ENCODE data around the gene PPARGC1A. TPM values are rescaled to one million over a fixed set of nuclear protein-coding genes. Genes with fewer than 3 reads are reported as not detected.

Gene PPARGC1A
- total and polyA plus RNA-seq, 2 of the 13 experiments (the other 11 are each of a cell fraction or from before 2014, with no cell fraction given), result 20.7 to 37.3 TPM

DNA sequence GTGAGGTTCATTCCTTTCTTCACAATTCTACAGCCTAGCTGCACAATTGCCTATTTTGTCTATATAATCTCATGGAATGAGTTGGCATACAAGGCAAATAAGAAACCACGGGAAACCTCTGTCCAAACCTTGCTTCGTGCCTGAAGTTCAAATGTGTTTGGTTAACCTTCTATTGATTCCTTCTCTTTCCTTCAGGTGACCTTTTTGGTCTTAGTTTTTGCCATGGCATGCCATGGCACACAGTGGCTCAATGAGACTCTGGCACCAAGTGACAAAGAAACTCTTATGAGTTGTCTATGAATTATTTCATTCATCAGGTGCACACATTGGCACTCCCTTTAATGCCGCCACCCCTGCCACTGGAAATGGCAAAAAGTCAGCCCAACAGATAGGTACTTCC, 101.8 kb downstream of the PPARGC1A start (continued):
- TF ChIP-seq, protein P1, sequence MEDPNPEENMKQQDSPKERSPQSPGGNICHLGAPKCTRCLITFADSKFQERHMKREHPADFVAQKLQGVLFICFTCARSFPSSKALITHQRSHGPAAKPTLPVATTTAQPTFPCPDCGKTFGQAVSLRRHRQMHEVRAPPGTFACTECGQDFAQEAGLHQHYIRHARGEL (CRISPR knock-in tag; IDR thresholded peaks at IDR 0.05), result no peak
- TF ChIP-seq, protein P2, sequence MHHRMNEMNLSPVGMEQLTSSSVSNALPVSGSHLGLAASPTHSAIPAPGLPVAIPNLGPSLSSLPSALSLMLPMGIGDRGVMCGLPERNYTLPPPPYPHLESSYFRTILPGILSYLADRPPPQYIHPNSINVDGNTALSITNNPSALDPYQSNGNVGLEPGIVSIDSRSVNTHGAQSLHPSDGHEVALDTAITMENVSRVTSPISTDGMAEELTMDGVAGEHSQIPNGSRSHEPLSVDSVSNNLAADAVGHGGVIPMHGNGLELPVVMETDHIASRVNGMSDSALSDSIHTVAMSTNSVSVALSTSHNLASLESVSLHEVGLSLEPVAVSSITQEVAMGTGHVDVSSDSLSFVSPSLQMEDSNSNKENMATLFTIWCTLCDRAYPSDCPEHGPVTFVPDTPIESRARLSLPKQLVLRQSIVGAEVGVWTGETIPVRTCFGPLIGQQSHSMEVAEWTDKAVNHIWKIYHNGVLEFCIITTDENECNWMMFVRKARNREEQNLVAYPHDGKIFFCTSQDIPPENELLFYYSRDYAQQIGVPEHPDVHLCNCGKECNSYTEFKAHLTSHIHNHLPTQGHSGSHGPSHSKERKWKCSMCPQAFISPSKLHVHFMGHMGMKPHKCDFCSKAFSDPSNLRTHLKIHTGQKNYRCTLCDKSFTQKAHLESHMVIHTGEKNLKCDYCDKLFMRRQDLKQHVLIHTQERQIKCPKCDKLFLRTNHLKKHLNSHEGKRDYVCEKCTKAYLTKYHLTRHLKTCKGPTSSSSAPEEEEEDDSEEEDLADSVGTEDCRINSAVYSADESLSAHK (CRISPR knock-in tag; IDR thresholded peaks at IDR 0.05; ENCODE audit: borderline replicate concordance), result no peak
- TF ChIP-seq, protein P3, sequence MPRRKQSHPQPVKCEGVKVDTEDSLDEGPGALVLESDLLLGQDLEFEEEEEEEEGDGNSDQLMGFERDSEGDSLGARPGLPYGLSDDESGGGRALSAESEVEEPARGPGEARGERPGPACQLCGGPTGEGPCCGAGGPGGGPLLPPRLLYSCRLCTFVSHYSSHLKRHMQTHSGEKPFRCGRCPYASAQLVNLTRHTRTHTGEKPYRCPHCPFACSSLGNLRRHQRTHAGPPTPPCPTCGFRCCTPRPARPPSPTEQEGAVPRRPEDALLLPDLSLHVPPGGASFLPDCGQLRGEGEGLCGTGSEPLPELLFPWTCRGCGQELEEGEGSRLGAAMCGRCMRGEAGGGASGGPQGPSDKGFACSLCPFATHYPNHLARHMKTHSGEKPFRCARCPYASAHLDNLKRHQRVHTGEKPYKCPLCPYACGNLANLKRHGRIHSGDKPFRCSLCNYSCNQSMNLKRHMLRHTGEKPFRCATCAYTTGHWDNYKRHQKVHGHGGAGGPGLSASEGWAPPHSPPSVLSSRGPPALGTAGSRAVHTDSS (CRISPR knock-in tag; conservative IDR thresholded peaks at IDR 0.05), result no peak
- TF ChIP-seq ISL2 (CRISPR knock-in tag; IDR thresholded peaks at IDR 0.05) (0 out of 2 replicates have a peak, but pooled peaks have one; percentile 21), ZNF160 (CRISPR knock-in tag; IDR thresholded peaks at IDR 0.05) (no peak), SP1 (IDR thresholded peaks at IDR 0.05) (no peak), SP1 (CRISPR knock-in tag; IDR thresholded peaks at IDR 0.05) (no peak), RNF2 (conservative IDR thresholded peaks at IDR 0.05; ENCODE audit: low read depth) (no peak), NFYC (CRISPR knock-in tag; IDR thresholded peaks at IDR 0.05) (no peak), GATAD1 (CRISPR knock-in tag; IDR thresholded peaks at IDR 0.05) (no peak), ZNF382 (CRISPR knock-in tag; IDR thresholded peaks at IDR 0.05; ENCODE audit: borderline replicate concordance) (no peak)
- TF ChIP-seq, protein P4, sequence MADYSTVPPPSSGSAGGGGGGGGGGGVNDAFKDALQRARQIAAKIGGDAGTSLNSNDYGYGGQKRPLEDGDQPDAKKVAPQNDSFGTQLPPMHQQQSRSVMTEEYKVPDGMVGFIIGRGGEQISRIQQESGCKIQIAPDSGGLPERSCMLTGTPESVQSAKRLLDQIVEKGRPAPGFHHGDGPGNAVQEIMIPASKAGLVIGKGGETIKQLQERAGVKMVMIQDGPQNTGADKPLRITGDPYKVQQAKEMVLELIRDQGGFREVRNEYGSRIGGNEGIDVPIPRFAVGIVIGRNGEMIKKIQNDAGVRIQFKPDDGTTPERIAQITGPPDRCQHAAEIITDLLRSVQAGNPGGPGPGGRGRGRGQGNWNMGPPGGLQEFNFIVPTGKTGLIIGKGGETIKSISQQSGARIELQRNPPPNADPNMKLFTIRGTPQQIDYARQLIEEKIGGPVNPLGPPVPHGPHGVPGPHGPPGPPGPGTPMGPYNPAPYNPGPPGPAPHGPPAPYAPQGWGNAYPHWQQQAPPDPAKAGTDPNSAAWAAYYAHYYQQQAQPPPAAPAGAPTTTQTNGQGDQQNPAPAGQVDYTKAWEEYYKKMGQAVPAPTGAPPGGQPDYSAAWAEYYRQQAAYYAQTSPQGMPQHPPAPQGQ (CRISPR knock-in tag; IDR thresholded peaks at IDR 0.05; ENCODE audit: borderline replicate concordance), result no peak
- TF ChIP-seq, protein P5, sequence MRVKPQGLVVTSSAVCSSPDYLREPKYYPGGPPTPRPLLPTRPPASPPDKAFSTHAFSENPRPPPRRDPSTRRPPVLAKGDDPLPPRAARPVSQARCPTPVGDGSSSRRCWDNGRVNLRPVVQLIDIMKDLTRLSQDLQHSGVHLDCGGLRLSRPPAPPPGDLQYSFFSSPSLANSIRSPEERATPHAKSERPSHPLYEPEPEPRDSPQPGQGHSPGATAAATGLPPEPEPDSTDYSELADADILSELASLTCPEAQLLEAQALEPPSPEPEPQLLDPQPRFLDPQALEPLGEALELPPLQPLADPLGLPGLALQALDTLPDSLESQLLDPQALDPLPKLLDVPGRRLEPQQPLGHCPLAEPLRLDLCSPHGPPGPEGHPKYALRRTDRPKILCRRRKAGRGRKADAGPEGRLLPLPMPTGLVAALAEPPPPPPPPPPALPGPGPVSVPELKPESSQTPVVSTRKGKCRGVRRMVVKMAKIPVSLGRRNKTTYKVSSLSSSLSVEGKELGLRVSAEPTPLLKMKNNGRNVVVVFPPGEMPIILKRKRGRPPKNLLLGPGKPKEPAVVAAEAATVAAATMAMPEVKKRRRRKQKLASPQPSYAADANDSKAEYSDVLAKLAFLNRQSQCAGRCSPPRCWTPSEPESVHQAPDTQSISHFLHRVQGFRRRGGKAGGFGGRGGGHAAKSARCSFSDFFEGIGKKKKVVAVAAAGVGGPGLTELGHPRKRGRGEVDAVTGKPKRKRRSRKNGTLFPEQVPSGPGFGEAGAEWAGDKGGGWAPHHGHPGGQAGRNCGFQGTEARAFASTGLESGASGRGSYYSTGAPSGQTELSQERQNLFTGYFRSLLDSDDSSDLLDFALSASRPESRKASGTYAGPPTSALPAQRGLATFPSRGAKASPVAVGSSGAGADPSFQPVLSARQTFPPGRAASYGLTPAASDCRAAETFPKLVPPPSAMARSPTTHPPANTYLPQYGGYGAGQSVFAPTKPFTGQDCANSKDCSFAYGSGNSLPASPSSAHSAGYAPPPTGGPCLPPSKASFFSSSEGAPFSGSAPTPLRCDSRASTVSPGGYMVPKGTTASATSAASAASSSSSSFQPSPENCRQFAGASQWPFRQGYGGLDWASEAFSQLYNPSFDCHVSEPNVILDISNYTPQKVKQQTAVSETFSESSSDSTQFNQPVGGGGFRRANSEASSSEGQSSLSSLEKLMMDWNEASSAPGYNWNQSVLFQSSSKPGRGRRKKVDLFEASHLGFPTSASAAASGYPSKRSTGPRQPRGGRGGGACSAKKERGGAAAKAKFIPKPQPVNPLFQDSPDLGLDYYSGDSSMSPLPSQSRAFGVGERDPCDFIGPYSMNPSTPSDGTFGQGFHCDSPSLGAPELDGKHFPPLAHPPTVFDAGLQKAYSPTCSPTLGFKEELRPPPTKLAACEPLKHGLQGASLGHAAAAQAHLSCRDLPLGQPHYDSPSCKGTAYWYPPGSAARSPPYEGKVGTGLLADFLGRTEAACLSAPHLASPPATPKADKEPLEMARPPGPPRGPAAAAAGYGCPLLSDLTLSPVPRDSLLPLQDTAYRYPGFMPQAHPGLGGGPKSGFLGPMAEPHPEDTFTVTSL (CRISPR knock-in tag; IDR thresholded peaks at IDR 0.05; ENCODE audit: borderline replicate concordance), result no peak
- TF ChIP-seq, protein P6, sequence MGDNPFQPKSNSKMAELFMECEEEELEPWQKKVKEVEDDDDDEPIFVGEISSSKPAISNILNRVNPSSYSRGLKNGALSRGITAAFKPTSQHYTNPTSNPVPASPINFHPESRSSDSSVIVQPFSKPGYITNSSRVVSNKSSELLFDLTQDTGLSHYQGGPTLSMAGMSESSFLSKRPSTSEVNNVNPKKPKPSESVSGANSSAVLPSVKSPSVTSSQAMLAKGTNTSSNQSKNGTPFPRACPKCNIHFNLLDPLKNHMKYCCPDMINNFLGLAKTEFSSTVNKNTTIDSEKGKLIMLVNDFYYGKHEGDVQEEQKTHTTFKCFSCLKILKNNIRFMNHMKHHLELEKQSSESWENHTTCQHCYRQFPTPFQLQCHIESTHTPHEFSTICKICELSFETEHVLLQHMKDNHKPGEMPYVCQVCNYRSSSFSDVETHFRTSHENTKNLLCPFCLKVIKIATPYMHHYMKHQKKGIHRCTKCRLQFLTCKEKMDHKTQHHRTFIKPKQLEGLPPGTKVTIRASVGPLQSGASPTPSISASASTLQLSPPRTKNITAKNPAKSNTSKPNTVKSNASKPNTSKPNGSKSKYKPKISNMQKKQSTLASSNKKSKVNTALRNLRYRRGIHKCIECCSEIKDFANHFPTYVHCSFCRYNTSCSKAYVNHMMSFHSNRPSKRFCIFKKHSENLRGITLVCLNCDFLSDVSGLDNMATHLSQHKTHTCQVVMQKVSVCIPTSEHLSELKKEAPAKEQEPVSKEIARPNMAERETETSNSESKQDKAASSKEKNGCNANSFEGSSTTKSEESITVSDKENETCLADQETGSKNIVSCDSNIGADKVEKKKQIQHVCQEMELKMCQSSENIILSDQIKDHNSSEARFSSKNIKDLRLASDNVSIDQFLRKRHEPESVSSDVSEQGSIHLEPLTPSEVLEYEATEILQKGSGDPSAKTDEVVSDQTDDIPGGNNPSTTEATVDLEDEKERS (CRISPR knock-in tag; IDR thresholded peaks at IDR 0.05), result no peak

Data from HepG2 (cell line).